Measurements from ENCODE around the gene UPF3A.
"Not testable (repeated sequence)": the region's sequence is repeated elsewhere in the genome, so short reads cannot be mapped to it uniquely, and the experiment has no call there.

UPF3A gene

GRCh38 chr13:114333881-114334280, 52.5 kb downstream of the UPF3A start:
- DNase-seq (ENCODE audit: low read depth in 1 of 2, low spot score in 1 of 2), result not testable (repeated sequence)

- DNase-seq (ENCODE audit: low read depth in 1 of 2, low spot score in 1 of 2), result no peak
These were observed 53.1 kb downstream of the UPF3A start for GRCh38 chr13:114334305-114335053.

- DNase-seq (ENCODE audit: low read depth in 1 of 2, low spot score in 1 of 2), result not testable (repeated sequence)
These were observed 55.1 kb downstream of the UPF3A start for GRCh38 chr13:114336457-114336856.

- no peak for DNase-seq (ENCODE audit: low read depth in 1 of 2, low spot score in 1 of 2)
These were observed 57.6 kb downstream of the UPF3A start for GRCh38 chr13:114338959-114339358.

GRCh38 chr13:114339857-114340534, 58.6 kb downstream of the UPF3A start:
- DNase-seq (ENCODE audit: low read depth in 1 of 2, low spot score in 1 of 2), result no peak

GRCh38 chr13:114341003-114341777, 59.8 kb downstream of the UPF3A start:
- no peak for DNase-seq (ENCODE audit: low read depth in 1 of 2, low spot score in 1 of 2)

- not testable (repeated sequence) for DNase-seq (ENCODE audit: low read depth in 1 of 2, low spot score in 1 of 2)
These were observed 65.9 kb downstream of the UPF3A start for GRCh38 chr13:114347256-114347655.

GRCh38 chr13:114352763-114353162, 71.4 kb downstream of the UPF3A start:
- DNase-seq (ENCODE audit: low read depth in 1 of 2, low spot score in 1 of 2), result not testable (repeated sequence)

GRCh38 chr13:114353382-114353781, 72.0 kb downstream of the UPF3A start:
- DNase-seq (ENCODE audit: low read depth in 1 of 2, low spot score in 1 of 2), result not testable (repeated sequence)
